Ramos (cell line): ENCODE measurements around the gene ZNF853.

ENCODE experiments used
- in situ Hi-C: fragments of 300-500 bp; cut with MboI; formaldehyde crosslinking; loops from one replicate; pipeline ENCODE4 v1.14.3; 2022; ENCODE audit warnings: low sequenced_read_pairs; ENCODE audit not compliant: unreplicated experiment

The ZNF853 gene

GRCh38 chr7:6604458-6604857 lies 11.0 kb upstream of the ZNF853 start:
- in situ Hi-C loops, result no loop called here

GRCh38 chr7:6606866-6607583 lies 8.4 kb upstream of the ZNF853 start:
- in situ Hi-C loops, result loop anchor here (5.0 kb wide), 1 partner anchor 85 kb away; no protein-coding TSS in a partner anchor

GRCh38 chr7:6607651-6608051 lies 7.8 kb upstream of the ZNF853 start:
- in situ Hi-C loops, result loop anchor here (5.0 kb wide), 1 partner anchor 85 kb away; no protein-coding TSS in a partner anchor

GRCh38 chr7:6608081-6608480 lies 7.3 kb upstream of the ZNF853 start:
- in situ Hi-C loops, result loop anchor here (5.0 kb wide), 1 partner anchor 86 kb away; no protein-coding TSS in a partner anchor

GRCh38 chr7:6608794-6609193 lies 6.6 kb upstream of the ZNF853 start:
- in situ Hi-C loops, result loop anchor here (5.0 kb wide), 1 partner anchor 86 kb away; no protein-coding TSS in a partner anchor

- in situ Hi-C loops, result no loop called here
Measured at GRCh38 chr7:6612819-6613218, 2.6 kb upstream of the ZNF853 start.

- in situ Hi-C loops, result no loop called here
Measured at GRCh38 chr7:6613706-6614105, 1.7 kb upstream of the ZNF853 start.

GRCh38 chr7:6615723-6616555 lies 529 bp downstream of the ZNF853 start:
- in situ Hi-C loops, result no loop called here

- in situ Hi-C loops, result no loop called here
Measured at GRCh38 chr7:6616854-6617643, 1.6 kb downstream of the ZNF853 start.

- in situ Hi-C loops, result no loop called here
Measured at GRCh38 chr7:6618621-6619020, 3.2 kb downstream of the ZNF853 start.

- in situ Hi-C loops, result no loop called here
Measured at GRCh38 chr7:6619961-6620360, 4.6 kb downstream of the ZNF853 start.

GRCh38 chr7:6621195-6622133 lies 6.1 kb downstream of the ZNF853 start:
- in situ Hi-C loops, result no loop called here

- in situ Hi-C loops, result no loop called here
Measured at GRCh38 chr7:6622134-6622710, 6.8 kb downstream of the ZNF853 start.

GRCh38 chr7:6623589-6624245 lies 8.3 kb downstream of the ZNF853 start:
- in situ Hi-C loops, result no loop called here

GRCh38 chr7:6624246-6624611 lies 8.8 kb downstream of the ZNF853 start:
- in situ Hi-C loops, result no loop called here

GRCh38 chr7:6628045-6628444 lies 12.6 kb downstream of the ZNF853 start:
- in situ Hi-C loops, result no loop called here

- in situ Hi-C loops, result no loop called here
Measured at GRCh38 chr7:6630007-6630849, 14.8 kb downstream of the ZNF853 start.

GRCh38 chr7:6631605-6632004 lies 16.2 kb downstream of the ZNF853 start:
- in situ Hi-C loops, result no loop called here
